ENCODE data around the gene TMPRSS9.

DNA sequence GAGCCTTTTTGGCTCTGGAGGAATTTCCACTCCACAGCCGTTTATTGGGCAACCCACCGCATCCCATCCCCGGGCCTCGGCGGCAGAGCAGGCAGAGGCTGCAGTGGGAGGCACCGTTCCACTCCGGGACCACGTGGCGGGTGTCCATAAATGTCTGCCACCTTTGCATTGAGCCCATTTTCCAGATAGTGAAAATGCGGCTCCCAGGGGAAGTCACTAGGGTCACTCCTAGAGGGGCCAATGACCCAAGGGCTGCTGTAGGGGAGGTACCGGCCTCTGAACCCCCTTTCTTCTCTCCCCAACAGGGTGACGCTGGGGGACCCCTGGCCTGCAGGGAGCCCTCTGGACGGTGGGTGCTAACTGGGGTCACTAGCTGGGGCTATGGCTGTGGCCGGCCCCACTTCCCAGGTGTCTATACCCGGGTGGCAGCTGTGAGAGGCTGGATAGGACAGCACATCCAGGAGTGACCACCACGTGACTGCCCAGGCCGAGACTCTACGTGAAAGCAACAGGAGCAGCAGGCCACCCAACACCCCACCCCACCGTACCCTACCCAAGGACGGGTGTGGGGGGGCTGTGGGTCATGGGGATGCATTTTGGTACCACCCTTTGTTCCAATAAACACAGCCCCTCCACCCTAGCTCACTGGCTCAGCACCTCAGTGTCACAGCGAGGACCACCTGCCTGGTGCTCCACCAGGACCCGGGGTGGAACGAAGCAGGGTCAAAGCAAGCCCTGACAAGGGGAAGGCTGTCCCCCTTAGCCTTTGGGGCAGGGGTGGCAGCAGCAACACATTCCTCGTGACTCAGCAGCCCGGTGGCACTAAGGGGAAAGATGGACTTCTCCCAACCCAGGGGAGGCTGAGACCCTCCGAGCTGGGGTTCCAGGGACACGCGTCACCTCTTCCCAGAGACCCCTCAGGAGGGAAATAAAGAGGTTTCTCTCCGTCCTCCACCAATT, 65.8 kb downstream of the TMPRSS9 start:
- TF ChIP-seq GATA2 (IDR thresholded peaks at IDR 0.05; ENCODE audit: low read depth, low read length) (no peak), GATA3 (IDR thresholded peaks at IDR 0.05; ENCODE audit: low read depth, low read length) (no peak)

Data from SH-SY5Y (cell line).